HAP-1 (cell line): ENCODE data around the gene OBI1.

Source experiments
- DNase-seq, 2 experiments: peaks; one replicate each; pipeline ENCODE4 v3.0.0-alpha.2; 2016 to 2020; ENCODE audit warnings: low spot score in 2 of 2
- H3K27me3 ChIP-seq: fragments of 250-450 bp; sonication (Bioruptor Pico); 2 replicates; pipeline ENCODE4 v1.5.1; 2020; ENCODE audit warnings: low read depth, mild to moderate bottlenecking, moderate library complexity
- H3K36me3 ChIP-seq: fragments of 250-450 bp; sonication (Bioruptor Pico); replicated peaks from 2 replicates; pipeline ENCODE4 v1.5.1; 2020; ENCODE audit warnings: mild to moderate bottlenecking
- H3K4me1 ChIP-seq: fragments of 250-450 bp; sonication (Bioruptor Pico); 2 replicates; pipeline ENCODE4 v1.5.1; 2020; ENCODE audit warnings: mild to moderate bottlenecking
- H3K4me3 ChIP-seq: fragments of 250-450 bp; sonication (Bioruptor Pico); 2 replicates; pipeline ENCODE4 v1.5.1; 2020; ENCODE audit warnings: mild to moderate bottlenecking, moderate library complexity
- H3K9me3 ChIP-seq: fragments of 250-450 bp; sonication (Bioruptor Pico); 2 replicates; pipeline ENCODE4 v1.5.1; 2020; ENCODE audit warnings: mild to moderate bottlenecking, moderate library complexity
- in situ Hi-C: fragments of 300-500 bp; cut with MboI; formaldehyde crosslinking; loops from 3 replicates; pipeline ENCODE4 v1.14.3; 2020; ENCODE audit warnings: low sequenced_read_pairs, inconsistent platforms, mixed read lengths

Gene OBI1

DNA sequence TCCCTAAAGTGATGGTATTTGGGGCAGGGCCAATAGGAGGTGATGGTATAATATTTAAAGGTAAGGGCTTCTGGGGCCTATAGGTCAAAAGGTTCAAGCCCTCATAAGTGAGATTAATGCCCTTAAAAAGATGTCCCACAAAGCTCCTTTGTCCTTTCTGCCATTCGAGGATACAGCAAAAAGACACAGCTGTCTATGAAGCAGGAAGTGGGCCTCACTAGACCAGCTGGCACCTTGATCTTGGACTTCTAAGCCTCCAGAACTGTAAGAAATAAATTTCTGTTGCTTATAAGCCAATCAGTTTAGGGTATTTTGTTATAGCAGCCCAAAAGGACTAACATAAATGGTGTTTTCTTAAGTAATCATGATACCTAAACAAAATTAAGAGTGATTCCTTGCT, 28.4 kb downstream of the OBI1 start:
- in situ Hi-C loops: no loop called here
- Histone ChIP-seq H3K9me3 (no peaks in the 10 kb centered on the region), H3K36me3 (peaks cover 58% of the 10 kb centered on the region), H3K4me1 (no peaks in the 10 kb centered on the region), H3K4me3 (no peak overlapping the region), H3K27me3 (no peaks in the 10 kb centered on the region)
- DNase-seq: no peak

DNA sequence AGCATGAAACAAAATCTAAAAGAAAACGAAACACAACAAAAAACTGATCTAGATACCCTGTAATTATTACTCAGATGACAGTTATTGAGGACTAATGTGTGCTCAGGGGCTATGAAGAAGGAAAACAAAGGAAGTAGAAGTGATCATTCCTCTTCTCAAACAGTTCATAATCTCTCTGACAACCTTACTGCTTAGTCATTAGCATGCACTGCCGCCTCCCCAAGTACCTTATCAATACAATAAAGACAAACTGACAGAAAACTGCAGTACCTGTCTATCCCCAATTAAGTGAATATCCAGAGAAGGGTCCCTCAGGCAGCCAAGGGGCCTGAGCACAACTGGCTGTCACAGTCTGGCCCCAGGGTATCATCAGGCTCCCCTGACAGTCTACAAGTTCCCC, 33.6 kb downstream of the OBI1 start:
- peaks cover 25% of the 10 kb centered on the region for H3K36me3 ChIP-seq
- H3K9me3 ChIP-seq: no peaks in the 10 kb centered on the region
- H3K4me1 ChIP-seq: no peaks in the 10 kb centered on the region
- H3K4me3 ChIP-seq: no peak overlapping the region
- DNase-seq: no peak
- H3K27me3 ChIP-seq: no peaks in the 10 kb centered on the region
- in situ Hi-C loops: no loop called here

DNA sequence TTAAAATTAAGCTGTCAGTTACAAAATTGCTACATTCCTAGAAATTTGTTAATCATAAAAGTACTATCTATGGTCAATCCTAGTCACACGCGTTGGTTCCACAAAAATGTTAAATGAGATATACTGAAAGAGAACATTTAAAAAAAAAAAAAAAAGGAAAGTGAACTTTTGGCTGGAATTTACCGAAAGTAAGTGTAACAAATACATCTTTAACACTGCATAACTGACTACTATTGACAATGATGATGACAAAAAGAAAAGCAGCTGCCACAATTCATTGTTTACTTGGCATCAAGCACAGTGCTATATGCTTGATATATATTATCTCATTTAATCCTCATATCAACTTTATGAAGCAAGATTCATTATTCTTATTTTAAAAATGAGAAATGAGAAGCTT, 35.8 kb downstream of the OBI1 start:
- in situ Hi-C loops: no loop called here

DNA sequence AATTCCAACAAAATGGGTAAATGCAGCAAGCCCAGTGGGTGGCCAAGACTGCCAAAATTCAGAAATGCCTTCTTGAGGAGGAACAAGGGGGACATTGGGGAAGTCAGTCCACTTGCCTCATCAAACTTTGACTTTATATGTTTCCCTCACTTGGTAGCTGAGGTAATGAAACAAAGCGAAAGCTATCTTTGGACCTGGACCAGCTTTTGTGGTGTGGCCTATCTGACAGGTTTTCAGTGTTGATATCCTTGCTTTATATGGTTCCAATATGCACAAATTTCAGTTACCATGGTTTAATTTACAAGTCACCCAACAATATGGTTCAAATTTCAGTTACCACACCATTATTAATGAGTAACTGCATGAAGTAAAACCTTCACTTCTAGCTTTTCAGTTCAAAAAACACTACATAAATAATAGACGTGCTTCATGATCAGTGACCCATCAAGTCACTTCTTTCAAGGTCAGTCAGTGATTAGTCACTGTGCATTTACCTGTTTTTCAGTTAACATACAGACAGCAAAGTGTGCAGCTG, 38.0 kb downstream of the OBI1 start:
- DNase-seq: no peak
- Histone ChIP-seq H3K9me3 (no peaks in the 10 kb centered on the region), H3K36me3 (peaks cover 28% of the 10 kb centered on the region), H3K27me3 (no peaks in the 10 kb centered on the region), H3K4me1 (no peaks in the 10 kb centered on the region), H3K4me3 (no peak overlapping the region)
- in situ Hi-C loops: no loop called here

More for the DNA sequence above, 35.8 kb downstream of the OBI1 start:
- Histone ChIP-seq H3K4me1 (no peaks in the 10 kb centered on the region), H3K36me3 (peaks cover 13% of the 10 kb centered on the region), H3K27me3 (no peaks in the 10 kb centered on the region), H3K4me3 (no peak overlapping the region), H3K9me3 (no peaks in the 10 kb centered on the region)
- no peak for DNase-seq

DNA sequence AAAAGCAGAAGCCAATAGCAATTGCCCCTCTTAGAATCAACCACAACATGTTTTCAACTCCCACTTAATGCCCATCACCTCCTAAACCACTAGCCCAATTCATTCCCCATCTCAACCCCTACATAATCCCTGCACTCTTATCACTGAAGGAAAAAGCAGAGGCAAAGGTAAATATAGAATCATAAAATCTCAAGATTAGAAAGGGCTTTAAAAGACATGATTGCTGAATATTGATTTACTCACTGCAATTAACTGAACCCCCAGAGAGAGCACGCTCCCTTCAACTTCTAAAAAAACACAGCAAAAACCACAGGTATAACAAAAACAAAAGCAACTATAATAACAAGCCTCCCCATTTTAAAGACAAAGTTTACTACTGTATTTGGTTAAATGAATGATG, 40.5 kb downstream of the OBI1 start:
- in situ Hi-C loops: no loop called here
- peaks cover 24% of the 10 kb centered on the region for H3K36me3 ChIP-seq
- DNase-seq: no peak

DNA sequence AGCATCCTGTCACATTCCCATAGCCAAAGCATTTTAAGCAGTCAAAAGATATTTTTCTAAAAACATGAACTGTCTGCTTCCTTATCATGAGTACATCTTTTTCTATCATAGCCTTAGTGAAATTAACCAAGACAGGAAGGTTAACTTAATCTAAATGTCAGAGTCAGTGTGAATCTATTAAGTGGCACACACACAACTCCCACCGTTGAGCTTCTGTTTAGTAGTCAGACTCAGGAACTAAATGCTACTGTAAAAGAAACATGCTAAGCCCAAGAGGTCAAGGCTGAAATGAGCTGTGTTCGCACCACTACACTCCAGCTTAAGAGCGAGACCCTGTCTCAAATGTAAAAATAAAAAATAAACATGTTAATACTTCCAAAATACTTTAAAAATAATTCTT, 47.9 kb downstream of the OBI1 start:
- Histone ChIP-seq H3K36me3 (peaks cover 5% of the 10 kb centered on the region), H3K4me3 (no peak overlapping the region), H3K27me3 (peaks cover 3% of the 10 kb centered on the region; the same call in 1 of the 2 replicates), H3K4me1 (no peaks in the 10 kb centered on the region), H3K9me3 (no peaks in the 10 kb centered on the region)
- in situ Hi-C loops: no loop called here
- no peak for DNase-seq

More for the DNA sequence above, 40.5 kb downstream of the OBI1 start:
- Histone ChIP-seq H3K4me1 (no peaks in the 10 kb centered on the region), H3K27me3 (no peaks in the 10 kb centered on the region), H3K4me3 (no peak overlapping the region), H3K9me3 (no peaks in the 10 kb centered on the region)

DNA sequence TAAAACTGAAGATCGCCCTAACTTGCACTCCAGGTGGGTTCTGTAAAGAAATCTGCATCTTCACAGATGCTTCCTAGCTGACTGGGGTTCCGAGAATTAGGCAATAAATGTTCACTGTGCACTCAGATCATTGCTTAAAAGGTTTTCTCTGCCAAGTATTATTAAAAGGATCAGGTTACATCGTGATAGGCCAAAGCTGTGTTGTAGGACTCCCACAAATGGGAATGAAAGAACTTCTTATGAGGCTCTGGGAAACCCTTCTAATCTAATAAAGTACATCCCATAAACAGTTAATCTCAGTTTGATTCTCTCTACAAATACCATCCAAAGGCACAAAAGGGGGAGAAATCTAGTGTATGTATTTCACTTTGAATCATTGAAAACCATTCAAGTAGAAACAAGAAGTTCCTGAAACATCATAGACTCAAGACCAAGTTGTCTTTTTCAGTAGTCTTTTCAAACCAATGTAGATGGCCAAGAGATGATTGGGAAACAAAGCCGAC, 48.5 kb downstream of the OBI1 start:
- H3K9me3 ChIP-seq: no peaks in the 10 kb centered on the region
- DNase-seq: no peak
- no peaks in the 10 kb centered on the region for H3K4me1 ChIP-seq
- H3K4me3 ChIP-seq: no peak overlapping the region
- peaks cover 6% of the 10 kb centered on the region for H3K27me3 ChIP-seq
- H3K36me3 ChIP-seq: no peaks in the 10 kb centered on the region
- in situ Hi-C loops: no loop called here

DNA sequence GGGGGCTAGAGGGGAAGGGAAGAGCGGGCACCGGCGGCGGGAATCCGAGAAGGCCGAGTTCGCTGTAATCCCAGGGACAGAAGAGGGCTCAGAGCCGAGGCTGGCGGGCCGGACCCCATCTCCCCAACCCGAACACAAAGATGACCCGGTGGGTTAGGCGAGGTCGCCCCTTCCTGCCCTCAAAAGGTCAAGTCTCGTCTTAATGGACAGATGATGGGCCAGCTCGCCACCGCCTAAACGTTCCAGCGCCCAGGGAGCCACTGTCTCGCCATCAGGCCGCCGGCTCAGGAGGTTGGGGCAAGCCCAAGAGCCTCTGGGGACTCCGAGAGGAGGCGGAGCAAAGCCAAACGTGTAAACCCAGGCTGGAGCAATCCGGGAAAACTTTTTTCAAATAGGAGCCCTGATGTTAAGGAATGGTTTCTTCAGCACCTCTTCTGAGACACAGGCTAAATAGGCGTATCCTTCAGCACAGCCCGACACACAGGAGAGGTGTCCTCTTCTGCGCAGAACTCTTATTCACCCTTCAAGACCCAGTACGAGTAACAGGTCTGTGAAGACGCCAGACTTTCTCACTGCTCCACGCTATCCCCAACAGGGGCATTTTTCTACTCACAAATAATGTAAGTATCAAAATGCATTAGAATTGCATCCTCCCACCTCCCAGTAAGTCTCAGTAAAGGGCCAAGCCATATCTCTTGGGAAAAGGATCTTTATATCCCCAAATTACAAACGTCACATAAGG, 49.3 kb downstream of the OBI1 start:
- peaks cover 12% of the 10 kb centered on the region for H3K27me3 ChIP-seq
- no peaks in the 10 kb centered on the region for H3K9me3 ChIP-seq
- no peak for DNase-seq
- no peaks in the 10 kb centered on the region for H3K36me3 ChIP-seq
- no peaks in the 10 kb centered on the region for H3K4me1 ChIP-seq
- in situ Hi-C loops: no loop called here
- no peak overlapping the region for H3K4me3 ChIP-seq

DNA sequence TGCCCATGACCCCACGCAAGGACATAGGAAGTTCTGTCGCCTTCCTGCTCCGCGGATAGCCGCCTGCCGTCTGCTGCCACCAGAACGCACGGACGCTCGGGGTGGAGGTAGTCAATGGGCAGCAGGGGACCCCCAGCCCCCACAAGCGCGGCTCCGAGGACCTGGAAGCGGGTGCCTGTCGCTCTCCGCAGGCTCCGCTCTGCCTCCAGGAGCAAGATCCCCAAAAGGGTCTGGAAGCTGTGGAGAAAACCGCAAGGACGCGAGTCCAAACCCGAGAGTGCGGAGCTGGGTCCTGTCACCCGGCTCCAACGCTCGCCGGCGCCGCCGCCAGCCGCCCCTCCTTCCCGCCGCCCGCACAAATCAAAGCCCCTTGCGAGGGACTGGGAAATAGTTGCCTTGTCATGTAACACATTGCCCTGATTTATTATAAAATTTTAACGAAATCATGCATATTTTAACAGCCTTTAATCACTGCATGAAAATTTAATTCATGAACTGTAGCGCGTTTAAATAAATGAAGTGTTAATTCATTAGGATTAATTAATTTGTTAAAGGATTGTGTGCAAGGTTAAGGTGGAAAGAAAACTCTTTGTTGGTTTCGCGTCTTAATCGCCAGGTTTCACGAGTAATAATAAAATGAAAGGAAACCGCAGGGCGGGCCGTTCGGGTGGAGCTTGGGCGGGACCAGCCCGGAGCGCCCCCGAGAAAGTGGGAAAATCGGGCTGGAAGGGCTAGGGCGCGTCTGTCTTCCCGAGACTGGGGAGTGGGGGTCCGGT, 50.1 kb downstream of the OBI1 start:
- 0 out of 2 replicates have a peak overlapping the region, but pooled peaks have one; percentile 2 for H3K4me3 ChIP-seq
- H3K27me3 ChIP-seq: peaks cover 17% of the 10 kb centered on the region
- DNase-seq: no peak
- no peaks in the 10 kb centered on the region for H3K9me3 ChIP-seq
- in situ Hi-C loops: no loop called here
- no peaks in the 10 kb centered on the region for H3K36me3 ChIP-seq
- H3K4me1 ChIP-seq: peaks cover 1% of the 10 kb centered on the region; the same call in 1 of the 2 replicates

DNA sequence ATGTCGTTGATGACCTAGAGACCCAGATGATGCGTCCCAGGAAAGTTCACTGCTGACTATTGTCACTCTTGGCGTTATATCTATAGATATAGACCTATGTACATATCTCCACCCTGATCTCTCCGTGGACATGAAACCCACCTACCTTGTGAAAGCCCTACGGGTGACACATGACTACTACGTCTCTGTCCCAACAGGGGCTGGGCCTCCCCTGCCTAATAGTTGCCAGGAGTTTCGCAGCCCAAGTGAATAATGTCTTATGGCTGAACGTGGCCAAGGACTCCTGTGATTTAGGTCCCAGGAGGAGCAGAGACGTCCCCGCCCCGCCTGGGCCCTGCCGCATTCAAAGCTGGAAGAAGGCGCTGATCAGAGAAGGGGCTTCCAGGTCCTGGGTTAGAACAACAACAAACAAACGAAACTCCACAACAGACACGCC, 50.7 kb downstream of the OBI1 start:
- DNase-seq: no peak
- H3K4me3 ChIP-seq: no peak overlapping the region
- peaks cover 19% of the 10 kb centered on the region for H3K27me3 ChIP-seq
- H3K4me1 ChIP-seq: peaks cover 2% of the 10 kb centered on the region; the same call in 1 of the 2 replicates
- in situ Hi-C loops: no loop called here
- no peaks in the 10 kb centered on the region for H3K36me3 ChIP-seq
- H3K9me3 ChIP-seq: no peaks in the 10 kb centered on the region

DNA sequence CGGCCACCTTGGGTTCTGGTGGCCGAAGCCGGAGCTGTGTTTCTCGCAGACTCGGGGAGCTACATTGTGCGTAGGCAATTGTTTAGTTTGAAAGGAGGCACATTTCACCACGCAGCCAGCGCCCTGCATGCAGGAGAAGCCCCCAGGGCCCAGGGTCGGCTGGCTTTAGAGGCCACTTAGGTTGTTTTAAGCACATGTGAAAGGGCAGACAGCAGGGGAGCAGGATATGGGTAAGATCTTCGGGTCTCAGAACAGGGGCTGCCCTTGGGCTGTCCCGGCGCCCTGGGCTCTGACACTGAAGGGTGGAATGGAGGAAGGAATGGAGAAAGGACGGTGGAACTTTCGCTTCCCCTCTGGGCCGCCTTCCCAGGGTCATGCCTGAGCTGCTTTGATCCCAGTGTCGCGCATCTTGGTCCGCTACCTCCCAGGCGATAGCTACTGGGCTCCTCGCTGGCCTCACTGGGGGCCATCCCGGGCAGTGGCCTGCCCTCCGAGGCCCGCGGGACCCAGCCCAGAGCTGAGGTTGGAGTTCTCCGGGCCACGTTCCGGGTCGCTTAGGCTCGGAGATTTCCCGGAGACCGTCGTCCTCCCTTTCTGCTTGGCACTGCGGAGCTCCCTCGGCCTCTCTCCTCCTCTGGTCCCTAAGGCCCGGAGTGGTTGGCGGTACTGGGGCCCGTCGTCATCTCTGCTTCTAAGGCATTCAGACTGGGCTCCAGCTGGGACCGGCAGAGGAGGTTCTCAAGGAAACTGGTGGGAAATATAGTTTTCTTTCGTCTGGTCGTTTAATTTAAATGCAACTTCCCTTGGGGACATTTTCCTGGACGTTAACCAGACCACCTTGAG, 51.3 kb downstream of the OBI1 start:
- Histone ChIP-seq H3K4me3 (no peak overlapping the region), H3K27me3 (peaks cover 19% of the 10 kb centered on the region)

DNA sequence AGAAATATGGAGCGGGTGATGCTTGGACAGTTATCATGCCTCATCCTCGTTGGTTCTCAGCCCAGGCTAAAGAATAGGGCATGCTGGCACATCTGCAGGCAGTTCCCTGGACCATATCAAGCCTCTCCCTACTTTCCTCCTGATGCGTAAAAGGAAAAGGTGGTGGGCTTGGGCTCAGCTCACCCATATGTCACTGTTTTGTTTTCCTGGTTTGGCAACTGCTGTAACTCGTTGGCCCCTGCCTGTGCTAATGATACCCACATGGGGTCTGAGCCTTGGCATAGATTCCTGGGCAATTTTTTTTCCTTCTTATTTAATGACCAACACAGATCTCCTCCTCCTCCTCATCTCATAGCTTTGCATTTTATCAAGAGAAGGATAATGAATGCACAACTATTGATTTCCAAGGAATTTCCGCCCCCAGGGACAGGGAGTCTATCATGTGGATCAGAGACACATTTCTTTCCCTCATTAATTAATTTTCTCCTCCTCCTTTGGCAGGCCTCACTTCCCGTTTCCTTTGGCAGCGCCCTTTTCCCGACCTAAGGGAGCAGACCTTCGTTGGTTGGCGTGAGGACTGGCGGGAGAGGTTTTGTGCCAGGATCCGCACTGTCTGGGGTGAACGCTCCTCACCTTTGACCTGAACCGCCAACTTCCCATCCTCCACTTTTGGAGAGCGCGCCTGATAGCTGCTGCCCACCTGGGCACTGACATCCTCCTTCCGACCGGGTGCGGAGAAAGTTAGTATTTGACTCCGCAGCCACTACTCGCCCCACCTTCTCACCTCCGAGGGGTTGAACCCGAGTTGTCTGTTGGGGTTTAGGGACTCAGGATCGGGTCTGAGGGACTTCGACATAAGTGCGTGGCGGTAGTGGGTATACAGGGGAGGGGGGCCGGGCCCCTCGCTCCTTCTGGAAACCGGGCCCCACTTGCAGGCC, 52.2 kb downstream of the OBI1 start:
- peaks cover 19% of the 10 kb centered on the region for H3K27me3 ChIP-seq
- peaks cover 2% of the 10 kb centered on the region; the same call in 1 of the 2 replicates for H3K4me1 ChIP-seq
- H3K36me3 ChIP-seq: no peaks in the 10 kb centered on the region
- DNase-seq: no peak
- in situ Hi-C loops: no loop called here
- no peak overlapping the region for H3K4me3 ChIP-seq
- no peaks in the 10 kb centered on the region for H3K9me3 ChIP-seq

More for the DNA sequence above, 51.3 kb downstream of the OBI1 start:
- no peak for DNase-seq
- Histone ChIP-seq H3K36me3 (no peaks in the 10 kb centered on the region), H3K4me1 (peaks cover 2% of the 10 kb centered on the region; the same call in 1 of the 2 replicates), H3K9me3 (no peaks in the 10 kb centered on the region)
- in situ Hi-C loops: no loop called here
